ENCODE results near the gene GRIFIN. TPM values are rescaled to one million over a fixed set of nuclear protein-coding genes. Genes with fewer than 3 reads are reported as not detected.
"Not testable (repeated sequence)": the region's sequence is repeated elsewhere in the genome, so short reads cannot be mapped to it uniquely, and the experiment has no call there.

The GRIFIN gene
- total RNA-seq, 1 donor from 2014 or later = not detected

DNA sequence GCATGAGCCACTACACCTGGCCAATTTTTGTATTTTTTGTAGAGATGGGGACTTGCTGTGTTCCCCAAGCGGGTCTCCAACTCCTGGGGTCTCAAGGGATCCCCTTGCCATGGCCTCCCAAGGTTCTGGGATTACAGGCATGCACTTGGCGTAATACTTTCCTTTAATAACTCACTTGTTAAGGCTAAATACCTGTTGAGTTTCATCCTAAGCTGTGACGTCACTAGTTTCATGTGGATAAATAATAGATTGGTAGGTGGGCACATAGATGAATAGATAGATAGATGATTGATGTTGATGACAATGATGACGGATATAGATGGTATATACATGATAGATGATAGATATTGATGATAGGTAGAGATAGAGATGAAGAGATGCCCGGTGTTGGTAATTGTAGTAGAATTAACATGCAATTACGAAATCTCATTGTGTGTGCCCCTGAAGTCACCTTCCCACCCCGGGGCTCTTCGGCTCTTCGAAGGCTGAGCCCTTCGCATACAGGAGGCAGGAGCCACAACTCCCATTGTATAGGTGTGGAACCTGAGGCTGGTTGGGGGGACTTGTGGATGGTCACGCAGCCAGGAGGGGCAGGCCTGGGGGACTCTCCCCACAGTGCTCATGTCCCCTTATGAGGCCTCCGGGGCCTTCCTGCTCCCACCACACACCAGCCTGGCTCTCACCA lies 2.6 kb downstream of the GRIFIN start:
- TF ChIP-seq, protein P1, sequence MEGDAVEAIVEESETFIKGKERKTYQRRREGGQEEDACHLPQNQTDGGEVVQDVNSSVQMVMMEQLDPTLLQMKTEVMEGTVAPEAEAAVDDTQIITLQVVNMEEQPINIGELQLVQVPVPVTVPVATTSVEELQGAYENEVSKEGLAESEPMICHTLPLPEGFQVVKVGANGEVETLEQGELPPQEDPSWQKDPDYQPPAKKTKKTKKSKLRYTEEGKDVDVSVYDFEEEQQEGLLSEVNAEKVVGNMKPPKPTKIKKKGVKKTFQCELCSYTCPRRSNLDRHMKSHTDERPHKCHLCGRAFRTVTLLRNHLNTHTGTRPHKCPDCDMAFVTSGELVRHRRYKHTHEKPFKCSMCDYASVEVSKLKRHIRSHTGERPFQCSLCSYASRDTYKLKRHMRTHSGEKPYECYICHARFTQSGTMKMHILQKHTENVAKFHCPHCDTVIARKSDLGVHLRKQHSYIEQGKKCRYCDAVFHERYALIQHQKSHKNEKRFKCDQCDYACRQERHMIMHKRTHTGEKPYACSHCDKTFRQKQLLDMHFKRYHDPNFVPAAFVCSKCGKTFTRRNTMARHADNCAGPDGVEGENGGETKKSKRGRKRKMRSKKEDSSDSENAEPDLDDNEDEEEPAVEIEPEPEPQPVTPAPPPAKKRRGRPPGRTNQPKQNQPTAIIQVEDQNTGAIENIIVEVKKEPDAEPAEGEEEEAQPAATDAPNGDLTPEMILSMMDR (IDR thresholded peaks at IDR 0.05; ENCODE audit: unreplicated experiment) = no peak
- Mint-ChIP-seq H3K9me3 (no peaks in the 10 kb centered on the region), H3K36me3 (no peaks in the 10 kb centered on the region), H3K4me1 (no peaks in the 10 kb centered on the region), H3K27ac (no peak overlapping the region), H3K27me3 (ENCODE audit: low read depth) (peaks cover 2% of the 10 kb centered on the region), H3K4me3 (no peak overlapping the region)
- no peak for DNase-seq (ENCODE audit: low spot score in 2 of 2, unreplicated experiment in 2 of 2)

- Mint-ChIP-seq H3K4me1 (no peaks in the 10 kb centered on the region), H3K27me3 (ENCODE audit: low read depth) (peaks cover 2% of the 10 kb centered on the region), H3K27ac (no peak overlapping the region), H3K4me3 (no peak overlapping the region), H3K36me3 (no peaks in the 10 kb centered on the region), H3K9me3 (no peaks in the 10 kb centered on the region)
- no peak for DNase-seq (ENCODE audit: low spot score in 2 of 2, unreplicated experiment in 2 of 2)
- TF ChIP-seq, protein P1 (IDR thresholded peaks at IDR 0.05; ENCODE audit: unreplicated experiment) = no peak
Measured at GRCh38 chr7:2472739-2473138, 3.5 kb downstream of the GRIFIN start.

DNA sequence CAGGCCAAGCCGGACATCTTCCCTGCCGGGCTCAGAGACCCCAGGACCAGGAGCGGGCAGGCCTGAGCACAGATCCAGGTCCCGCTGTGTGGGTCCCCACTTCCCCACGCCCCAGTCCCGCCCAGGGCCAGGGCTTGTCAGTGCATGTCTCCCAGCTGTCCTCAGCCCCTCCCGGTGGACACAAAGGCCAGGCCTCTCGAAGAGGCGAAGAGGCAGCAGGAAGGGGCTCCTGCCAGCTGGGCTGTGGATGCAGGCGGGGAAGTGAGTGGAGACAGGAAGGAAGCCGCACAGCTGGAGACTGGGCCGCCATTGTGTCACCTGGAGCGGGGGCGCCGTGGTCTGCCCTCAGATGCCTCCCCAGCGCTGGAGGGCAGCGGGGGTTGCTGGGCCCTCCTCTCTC lies 4.8 kb downstream of the GRIFIN start:
- Mint-ChIP-seq H3K27me3 (ENCODE audit: low read depth) (peaks cover 2% of the 10 kb centered on the region), H3K36me3 (no peaks in the 10 kb centered on the region), H3K4me3 (no peak overlapping the region), H3K4me1 (no peaks in the 10 kb centered on the region), H3K9me3 (no peaks in the 10 kb centered on the region), H3K27ac (no peak overlapping the region)
- TF ChIP-seq, protein P1 (IDR thresholded peaks at IDR 0.05; ENCODE audit: unreplicated experiment) = no peak
- DNase-seq (ENCODE audit: low spot score in 2 of 2, unreplicated experiment in 2 of 2) = no peak

GRCh38 chr7:2471022-2471329 lies 5.2 kb downstream of the GRIFIN start:
- H3K4me1 Mint-ChIP-seq = no peaks in the 10 kb centered on the region
- H3K27ac Mint-ChIP-seq = no peak overlapping the region
- no peaks in the 10 kb centered on the region for H3K9me3 Mint-ChIP-seq
- TF ChIP-seq, protein P1 (IDR thresholded peaks at IDR 0.05; ENCODE audit: unreplicated experiment) = no peak
- H3K36me3 Mint-ChIP-seq = no peaks in the 10 kb centered on the region
- H3K4me3 Mint-ChIP-seq = no peak overlapping the region
- H3K27me3 Mint-ChIP-seq (ENCODE audit: low read depth) = peaks cover 2% of the 10 kb centered on the region
- DNase-seq (ENCODE audit: low spot score in 2 of 2, unreplicated experiment in 2 of 2) = no peak

- TF ChIP-seq, protein P1 (IDR thresholded peaks at IDR 0.05; ENCODE audit: unreplicated experiment) = no peak
- H3K4me1 Mint-ChIP-seq = no peaks in the 10 kb centered on the region
- H3K27ac Mint-ChIP-seq = no peak overlapping the region
- no peaks in the 10 kb centered on the region for H3K9me3 Mint-ChIP-seq
- no peaks in the 10 kb centered on the region for H3K36me3 Mint-ChIP-seq
- DNase-seq (ENCODE audit: low spot score in 2 of 2, unreplicated experiment in 2 of 2) = no peak
- peaks cover 2% of the 10 kb centered on the region for H3K27me3 Mint-ChIP-seq (ENCODE audit: low read depth)
- no peak overlapping the region for H3K4me3 Mint-ChIP-seq
Measured at GRCh38 chr7:2470204-2471021, 5.8 kb downstream of the GRIFIN start.

GRCh38 chr7:2469460-2470203 lies 6.6 kb downstream of the GRIFIN start:
- not testable (repeated sequence) for H3K27ac Mint-ChIP-seq; H3K36me3 Mint-ChIP-seq; H3K27me3 Mint-ChIP-seq (ENCODE audit: low read depth); H3K9me3 Mint-ChIP-seq; DNase-seq (ENCODE audit: low spot score in 2 of 2, unreplicated experiment in 2 of 2); H3K4me3 Mint-ChIP-seq; H3K4me1 Mint-ChIP-seq
